Stimulated activated CD4-positive, alpha-beta T cell treated with anti-CD3 and anti-CD28 coated beads, Interleukin-15, amount 100 ng/mL, for 1 hour (primary cell): ENCODE measurements around the gene SLC35F6.
"Not testable (repeated sequence)": the region's sequence is repeated elsewhere in the genome, so short reads cannot be mapped to it uniquely, and the experiment has no call there.

Experiments used
- DNase-seq, 2 donors: peaks; one replicate each; pipeline ENCODE4 v3.0.0-alpha.2; 2020; ENCODE audit warnings: low read depth in 1 of 2, low spot score in 1 of 2

SLC35F6 gene

DNA sequence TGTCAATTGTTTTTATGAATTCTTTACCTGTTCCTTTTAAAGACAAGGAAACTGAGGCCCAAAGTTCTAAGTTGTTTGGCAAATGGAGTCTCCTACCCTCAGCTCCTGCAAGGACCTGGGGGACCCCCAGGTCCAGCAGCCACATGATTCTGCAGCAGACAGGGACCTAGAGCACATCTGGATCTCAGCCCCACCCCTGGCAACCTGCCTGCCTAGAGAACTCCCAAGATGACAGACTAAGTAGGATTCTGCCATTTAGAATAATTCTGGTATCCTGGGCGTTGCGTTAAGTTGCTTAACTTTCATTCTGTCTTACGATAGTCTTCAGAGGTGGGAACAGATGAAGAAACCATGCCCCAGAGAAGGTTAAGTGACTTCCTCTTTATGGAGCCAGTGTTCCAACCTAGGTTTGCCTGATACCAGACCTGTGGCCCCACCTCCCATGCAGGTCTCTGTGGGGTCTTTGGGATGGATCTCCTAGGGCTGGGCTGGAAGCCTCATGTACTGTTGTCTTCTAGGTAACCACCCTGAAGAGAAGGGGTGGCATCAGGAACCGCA lies 16.2 kb downstream of the SLC35F6 start:
- DNase-seq = no peak

DNA sequence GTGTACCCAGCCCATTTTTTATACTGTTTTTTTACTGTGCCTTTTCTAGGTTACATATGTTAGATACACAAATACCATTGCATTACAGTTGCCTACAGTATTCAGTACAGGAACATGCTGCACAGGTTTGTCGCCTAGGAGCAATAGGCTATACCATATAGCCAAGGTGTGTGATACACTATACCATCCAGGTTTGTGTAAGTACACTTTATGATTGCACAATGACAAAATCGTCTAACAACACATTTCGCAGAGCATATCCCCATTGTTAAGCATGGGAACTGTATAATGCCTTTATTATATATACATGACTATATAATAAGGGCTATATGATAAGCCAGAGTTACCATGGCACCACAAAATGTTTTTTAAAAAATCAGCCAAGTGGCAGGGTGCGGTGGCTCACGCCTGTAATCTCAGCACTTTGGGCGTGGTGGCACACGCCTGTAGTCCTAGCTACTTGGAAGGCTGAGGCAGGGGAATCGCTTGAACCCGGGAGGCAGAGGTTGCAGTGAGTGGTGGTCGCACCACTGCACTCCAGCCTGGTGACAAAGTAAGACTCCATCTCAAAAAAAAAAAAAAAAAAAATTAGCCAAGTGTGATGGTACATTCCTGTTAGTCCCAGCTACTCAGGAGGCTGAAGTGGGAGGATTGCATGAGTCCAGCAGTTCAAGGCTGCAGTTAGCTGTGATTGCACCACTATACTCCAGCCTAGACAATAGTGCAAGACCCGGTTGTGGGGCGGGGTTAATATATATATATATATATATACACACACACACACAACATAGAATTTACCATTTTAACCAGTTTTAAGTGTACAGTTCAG lies 19.0 kb downstream of the SLC35F6 start:
- no peak for DNase-seq

DNA sequence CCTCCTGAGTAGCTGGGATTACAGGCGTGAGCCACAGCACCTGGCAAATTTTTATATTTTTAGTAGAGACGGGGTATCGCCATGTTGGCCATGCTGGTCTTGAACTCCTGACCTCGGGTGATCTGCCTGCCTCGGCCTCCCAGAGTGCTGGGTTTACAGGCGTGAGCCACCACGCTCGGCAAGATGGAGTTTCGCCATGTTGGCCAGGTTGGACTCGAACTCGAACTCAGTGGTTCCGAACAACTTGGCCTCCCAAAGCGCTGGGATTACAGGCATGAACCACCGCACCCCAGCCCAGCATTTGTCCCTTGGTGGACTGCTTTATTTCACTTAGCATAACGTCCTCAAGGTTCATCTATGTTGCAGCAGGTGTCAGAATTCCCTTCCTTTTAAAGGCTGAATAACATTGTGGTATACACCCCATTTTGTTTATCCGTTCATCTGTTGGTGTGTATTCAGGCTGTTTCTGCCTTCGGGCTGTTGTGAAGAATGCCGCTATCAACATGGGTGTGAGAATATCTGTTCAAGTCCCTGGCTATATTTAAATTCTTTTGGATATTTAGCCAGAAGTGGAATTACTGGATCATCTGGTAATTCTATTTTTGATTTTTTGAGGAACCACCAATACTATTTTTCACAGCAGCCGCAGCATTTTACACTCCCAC lies 20.6 kb downstream of the SLC35F6 start:
- DNase-seq = no peak

DNA sequence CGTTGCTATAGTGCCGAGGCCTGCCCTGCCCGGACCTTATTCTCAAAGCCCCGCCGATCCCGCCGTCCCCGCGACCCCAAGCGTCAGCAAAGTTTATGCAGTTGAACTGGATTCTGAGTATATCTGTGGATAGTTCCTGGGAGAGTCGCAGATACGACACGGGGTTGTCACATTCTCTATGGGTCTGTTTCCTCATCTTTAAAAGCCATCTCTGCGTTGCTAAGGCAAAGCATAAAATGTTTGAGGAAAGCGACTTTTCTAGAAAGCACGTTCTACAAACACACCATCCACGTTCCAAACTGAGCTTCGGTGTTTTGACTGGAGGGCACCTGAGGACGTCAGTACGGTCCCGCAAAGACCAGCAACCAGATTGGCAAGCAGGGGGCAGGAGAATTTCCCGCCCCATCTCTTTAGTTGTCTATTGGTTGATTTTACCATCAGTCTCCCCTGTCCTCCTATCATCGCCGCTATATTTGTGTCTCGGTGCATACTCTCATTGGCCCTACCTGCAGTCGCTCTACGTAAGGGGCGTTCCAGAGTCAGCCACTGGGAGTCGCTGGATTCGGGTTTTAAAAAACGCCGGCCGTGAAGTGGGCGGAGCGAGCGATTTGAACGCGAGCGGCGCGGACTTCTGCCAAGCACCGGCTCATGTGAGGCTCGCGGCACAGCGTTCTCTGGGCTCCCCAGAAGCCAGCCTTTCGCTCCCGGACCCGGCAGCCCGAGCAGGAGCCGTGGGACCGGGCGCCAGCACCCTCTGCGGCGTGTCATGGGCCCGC lies 21.5 kb downstream of the SLC35F6 start, which contains the start of gene CENPA:
CENPA (plus strand) TSS at position 626 of the 776 bp plus-strand sequence; CDS start at position 767, 141 bp downstream.
- peak; percentile 85 to 88 for DNase-seq

DNA sequence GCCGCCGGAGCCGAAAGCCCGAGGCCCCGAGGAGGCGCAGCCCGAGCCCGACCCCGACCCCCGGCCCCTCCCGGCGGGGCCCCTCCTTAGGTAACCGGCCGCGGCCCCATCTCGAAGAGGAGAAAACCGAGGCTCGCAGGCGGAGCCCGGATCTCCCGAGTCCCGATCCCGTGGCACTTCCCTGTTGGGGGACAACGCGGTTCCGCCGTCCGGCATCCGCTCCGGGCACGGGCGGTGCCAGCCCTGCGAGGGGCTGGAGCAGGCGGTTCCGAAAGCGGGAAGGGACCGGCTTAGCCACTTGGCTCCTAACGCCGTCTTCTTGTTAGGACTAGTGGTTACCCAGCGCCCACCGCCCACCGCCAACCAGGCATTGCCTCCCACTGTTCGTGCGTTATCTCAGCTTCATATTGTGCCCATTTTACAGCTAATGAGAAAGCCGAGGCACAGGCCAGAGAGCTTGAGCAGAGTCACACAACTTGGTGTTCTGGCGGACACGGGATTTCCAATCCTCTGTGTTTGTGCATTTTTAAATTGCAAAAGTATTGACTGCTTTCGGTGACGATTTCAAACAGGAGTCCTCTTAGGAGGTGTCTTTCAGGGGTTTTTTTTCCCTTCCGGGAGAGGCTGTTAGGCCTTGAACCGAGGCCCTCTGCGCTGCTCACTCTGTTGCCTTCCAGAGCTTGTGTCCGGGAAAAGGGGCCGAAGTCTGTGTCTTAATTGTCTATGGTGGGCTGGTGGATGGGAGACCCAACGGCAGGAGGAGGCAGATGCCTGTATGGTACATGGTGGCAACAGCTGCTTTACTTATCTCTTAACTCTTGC lies 22.3 kb downstream of the SLC35F6 start:
- DNase-seq = no peak

DNA sequence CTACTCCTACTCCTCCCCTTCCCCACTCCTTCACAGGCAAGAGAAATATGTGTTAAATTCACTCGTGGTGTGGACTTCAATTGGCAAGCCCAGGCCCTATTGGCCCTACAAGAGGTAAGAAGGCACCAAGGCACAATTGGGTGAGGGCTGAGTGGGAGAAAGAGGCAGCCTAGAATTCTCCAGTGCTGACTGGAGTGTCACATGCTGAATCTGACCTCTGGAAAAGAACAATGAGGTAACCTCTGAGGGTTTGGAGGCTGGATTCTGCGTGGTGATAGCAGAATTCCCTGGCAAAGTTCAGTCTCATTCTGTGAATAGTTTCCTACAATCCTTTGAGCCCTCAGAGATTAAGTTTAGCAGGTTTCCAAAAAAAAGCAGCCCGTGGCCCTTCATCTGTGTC lies 28.6 kb downstream of the SLC35F6 start:
- DNase-seq = no peak

DNA sequence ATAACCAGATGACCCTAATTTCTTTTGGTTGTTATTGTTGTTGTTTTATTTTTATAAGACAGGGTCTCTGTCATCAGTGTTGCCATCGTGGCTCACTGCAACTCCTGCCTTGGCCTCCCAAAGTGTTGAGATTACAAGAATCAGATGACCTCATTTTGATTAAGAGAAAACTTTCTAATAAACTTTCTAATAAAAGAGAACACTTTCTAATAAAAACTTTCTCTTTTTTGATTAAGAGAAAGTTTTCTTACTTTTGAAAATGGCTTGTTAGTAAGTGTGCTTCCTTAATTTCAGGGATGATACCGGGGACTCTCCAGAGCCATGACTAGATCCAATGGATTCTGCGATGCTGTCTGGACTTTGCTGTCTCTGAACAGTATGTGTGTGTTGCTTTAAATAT lies 29.4 kb downstream of the SLC35F6 start:
- DNase-seq = no peak

DNA sequence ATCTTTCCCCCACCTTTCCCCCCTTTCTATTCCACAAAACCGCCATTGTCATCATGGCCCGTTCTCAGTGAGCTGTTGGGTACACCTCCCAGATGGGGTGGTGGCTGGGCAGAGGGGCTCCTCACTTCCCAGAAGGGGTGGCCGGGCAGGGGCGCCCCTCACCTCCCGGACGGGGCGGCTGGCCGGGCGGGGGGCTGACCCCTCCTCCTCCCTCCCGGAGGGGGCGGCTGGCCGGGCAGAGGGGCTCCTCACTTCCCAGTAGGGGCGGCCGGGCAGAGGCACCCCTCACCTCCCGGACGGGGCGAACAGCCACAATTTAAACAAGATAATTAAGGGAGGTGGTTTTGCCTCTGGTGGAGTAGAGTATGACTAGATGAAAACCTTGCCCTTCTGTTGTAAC lies 31.1 kb downstream of the SLC35F6 start:
- not testable (repeated sequence) for DNase-seq

DNA sequence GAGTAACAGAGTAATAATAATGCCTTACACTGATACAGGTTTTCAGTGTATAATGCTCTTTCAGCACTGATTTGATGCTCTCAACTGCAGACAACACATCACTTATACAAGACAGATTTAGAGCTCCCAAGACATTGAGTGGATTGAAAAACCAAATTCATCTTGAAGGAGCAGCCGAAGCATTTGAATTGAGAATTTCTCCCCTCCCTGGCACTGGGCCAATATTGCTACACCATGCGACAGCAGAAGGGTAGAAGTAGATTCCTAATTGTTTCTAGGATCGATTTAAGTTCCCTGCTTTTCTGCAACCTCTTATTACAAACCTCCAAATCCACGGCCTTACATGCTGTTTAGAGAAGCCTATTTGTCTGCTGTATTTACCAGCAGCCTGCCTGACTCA lies 37.2 kb downstream of the SLC35F6 start:
- DNase-seq = no peak

DNA sequence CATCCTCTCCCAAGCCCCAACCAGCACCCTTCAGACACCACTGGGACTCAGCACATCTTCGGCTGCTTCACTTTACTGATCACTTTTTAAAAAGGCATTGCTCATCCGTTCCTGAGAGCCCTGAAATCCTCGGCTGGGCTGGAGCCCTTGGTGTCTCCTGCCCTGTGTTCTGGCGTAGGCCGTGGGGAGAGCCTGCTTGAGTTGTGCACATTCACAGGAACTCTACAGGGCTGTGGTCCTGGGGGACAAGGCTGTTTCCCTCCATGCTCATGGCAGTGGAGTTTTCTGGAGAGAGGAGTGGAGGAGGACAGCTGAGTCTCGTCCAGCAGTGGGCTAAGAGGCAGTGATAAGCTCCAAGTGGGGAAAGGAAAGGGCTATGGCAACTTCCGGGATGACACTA lies 37.7 kb downstream of the SLC35F6 start:
- no peak for DNase-seq

DNA sequence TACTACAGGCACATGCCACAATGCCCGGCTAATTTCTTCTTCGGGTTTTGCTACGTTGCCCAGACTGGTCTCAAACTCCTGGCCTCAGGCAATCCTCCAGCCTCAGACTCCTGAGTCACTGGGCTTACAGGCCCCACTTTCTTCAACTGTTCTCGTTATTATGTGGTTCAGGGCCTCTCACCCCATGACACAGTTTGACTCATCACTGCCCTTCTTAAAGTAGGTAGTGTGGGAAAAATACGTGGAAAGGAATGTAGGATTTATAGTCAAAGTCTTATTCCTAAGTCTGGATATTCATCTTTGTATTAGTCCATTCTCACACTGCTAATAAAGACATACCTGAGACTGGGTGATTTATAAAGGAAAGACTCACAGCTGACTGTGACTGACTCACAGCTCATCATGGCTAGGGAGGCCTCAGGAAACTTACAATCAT lies 41.2 kb downstream of the SLC35F6 start:
- DNase-seq = no peak

DNA sequence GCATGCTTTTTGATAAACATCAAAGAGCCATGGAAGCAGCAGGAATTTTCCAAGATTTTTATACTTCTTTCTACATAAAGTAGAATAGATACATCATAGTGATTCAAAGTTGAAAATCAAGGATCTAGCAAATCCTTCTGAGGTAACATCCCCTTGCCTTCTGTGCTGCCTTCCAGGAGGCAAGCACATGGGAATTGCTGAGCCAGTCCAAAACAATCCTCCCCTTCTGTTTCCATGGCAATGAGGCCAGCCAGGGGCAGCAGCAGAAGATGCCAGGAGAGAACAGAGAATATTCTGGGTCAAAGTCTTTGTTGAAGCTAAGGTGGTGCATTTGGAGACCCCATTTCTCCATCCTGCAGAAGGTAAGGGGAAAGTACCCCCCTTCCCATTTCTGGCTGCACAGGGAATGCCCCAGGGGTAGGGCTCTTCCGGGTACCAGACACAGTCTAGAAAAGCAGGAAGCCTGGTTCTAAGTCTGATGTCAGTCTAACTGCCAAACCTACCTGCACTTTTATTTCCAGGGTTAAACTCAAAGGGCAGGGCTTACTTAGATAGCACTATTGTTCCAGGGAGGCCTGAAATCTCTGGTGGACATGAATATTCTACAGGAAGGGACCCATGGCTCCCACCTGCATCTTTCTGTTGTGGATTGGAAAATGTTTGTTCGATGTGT lies 43.8 kb downstream of the SLC35F6 start:
- DNase-seq = no peak

DNA sequence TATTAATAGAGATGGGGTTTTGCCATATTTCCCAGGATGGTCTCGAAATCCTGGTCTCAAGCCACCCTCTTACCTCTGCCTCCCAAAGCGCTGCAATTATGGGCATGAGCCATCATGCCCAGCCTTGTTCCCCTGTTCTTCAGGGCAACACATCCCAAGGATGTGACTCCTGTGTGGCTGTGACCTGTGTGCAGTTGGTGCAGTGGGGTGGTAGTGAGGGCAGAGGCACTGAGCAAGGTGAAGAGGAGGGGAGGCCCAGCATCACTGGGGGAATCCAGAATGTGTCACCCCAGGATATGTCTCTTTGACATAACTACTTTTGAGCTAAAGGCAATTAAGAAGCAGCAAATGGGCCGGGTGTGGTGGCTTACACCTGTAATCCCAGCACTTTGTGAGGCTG lies 45.1 kb downstream of the SLC35F6 start:
- no peak for DNase-seq

DNA sequence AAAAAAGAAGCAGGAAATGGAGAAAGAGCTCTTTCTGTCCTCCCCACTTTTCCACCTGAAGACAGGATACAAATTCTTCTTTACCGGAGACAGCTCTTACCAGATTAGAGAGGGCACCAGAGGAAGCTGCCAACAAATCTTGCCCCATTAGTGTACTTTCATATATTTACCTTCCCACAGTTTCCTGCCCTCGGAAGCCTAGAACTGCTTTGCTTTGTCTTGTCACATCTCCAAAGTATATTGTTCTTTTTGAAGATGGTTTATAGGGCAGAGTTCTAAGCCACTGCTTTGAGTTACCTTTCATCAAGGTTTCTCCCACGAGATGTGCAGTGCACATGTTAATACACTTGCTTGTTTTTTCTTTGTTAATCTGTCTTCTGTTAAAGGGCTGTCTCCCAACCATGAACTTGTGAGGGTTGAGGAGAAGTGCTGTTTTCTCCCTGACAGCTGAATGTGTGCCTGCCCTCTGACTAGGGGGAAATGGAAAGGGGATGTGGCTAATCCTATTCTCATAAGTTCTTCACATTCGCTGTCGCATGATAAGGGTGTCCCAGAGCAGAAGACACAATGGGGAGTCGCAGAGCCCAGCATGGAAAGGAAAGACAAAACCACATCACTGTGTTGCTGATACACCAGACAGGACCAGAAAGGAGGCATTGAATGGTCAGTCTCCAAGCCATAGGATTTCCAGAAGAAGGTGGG lies 45.9 kb downstream of the SLC35F6 start:
- no peak for DNase-seq

DNA sequence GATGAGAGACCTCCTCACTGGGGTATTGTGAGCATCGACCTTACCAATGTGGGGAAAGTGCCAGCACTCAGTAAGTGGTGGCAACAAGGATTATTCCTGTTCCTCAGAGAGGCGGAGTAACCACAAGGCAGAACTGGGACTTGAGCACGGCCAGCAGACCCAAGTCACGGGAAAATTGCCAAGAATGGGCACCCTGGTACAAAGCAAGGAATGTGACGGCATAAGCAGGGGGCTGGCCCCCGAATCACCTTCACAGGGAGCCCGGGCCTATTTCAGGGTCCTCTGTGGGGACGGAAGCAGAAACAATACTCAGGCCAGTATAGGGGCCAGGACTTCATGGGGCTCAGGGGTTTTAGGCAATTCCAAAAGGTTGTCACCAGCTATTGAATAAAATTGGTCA lies 47.2 kb downstream of the SLC35F6 start:
- DNase-seq = no peak

DNA sequence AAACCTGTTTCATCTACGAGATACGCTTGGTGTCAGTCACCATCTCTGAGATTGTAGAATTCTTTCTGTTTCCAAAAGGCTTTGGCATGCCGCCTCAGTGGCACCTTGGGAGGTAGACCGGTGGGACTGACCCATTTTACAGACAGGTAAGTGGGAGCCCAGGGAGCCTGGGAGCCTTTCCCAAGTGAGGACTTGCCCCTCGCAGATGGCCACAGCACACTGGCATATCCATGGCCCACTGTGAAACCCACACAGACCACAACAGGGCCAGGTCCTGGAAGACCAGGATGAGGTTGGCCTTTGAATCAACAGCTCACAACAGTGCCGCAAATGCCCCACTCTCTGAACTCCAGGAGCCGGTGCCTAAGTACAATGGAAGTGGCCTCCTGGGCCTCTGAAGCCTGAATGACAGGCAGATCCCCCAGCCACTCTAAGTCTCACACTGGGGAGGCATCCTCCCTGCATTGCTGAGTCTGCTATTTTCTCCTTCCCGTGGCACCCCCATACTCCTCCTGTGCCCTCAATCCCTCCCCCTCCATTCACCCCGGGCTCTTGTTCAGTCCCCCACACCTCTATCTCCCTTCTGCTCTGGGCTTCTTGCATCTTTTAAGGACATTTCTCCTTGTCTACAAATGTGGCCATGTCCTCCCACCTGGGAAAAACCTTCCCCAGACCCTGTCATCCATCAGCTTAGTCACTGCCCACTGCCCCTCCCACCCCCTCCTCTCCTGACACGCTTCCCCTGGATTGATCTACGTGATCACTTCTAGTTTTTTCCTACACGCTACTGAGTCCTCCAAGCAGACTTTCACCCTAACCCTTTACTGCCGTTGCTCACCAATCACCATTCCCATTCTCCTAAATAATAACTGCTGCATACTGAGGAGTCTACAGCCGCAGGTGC lies 48.0 kb downstream of the SLC35F6 start:
- no peak for DNase-seq

DNA sequence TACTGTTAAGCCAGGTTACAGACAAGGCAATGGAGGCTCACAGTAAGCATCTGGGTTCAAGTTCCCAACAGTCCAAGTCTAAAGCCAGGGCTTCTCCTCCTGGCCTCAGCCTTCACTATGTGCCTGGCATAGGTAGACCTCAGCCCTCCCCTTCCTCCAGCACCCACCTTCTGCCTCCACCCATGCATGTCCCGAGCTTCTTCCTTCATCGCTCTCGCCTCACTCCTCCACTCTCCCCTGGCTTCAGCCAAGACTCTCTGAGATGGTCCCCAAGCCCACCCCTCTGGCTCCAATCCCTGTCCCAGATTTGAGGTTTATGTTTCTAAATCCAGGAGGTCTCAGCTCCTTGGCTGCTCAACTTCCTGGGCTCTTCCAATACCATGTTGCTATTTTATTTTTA lies 48.6 kb downstream of the SLC35F6 start:
- no peak for DNase-seq

DNA sequence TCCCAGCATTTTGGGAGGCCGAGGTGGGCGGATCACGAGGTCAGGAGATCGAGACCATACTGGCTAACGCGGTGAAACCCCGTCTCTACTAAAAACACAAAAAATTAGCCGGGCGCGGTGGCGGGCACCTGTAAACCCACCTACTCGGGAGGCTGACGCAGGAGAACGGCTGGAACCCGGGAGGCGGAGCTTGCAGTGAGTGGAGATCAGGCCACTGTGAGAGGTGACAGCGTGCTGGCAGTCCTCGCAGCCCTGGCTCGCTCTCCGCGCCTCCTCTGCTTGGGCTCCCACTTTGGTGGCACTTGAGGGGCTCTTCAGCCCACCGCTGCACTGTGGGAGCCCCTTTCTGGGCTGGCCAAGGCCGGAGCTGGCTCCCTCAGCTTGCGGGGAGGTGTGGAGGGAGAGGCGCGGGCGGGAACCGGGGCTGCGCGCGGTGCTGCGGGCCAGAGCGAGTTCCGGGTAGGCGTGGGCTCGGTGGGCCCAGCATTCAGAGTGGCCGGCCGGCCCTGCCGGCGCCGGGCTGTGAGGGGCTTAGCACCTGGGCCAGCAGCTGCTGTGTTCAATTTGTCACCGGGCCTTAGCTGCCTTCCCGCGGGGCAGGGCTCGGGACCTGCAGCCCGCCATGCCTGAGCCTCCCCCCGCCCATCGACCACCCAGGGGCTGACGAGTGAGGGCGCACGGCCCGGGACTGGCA lies 50.1 kb downstream of the SLC35F6 start:
- not testable (repeated sequence) for DNase-seq
